Thyroid gland (tissue), 4 donors: ENCODE data around the gene FLT4.

Experiments used
- CTCF ChIP-seq, 6 experiments: fragments of 200-600 bp in 3 of 6; fragments of 450-650 bp in 3 of 6; sonication (generic) in 3 of 6; IDR thresholded peaks; one replicate each; pipeline ENCODE4 v1.5.1; 2016 to 2019; ENCODE audit warnings: antibody characterized with exemption in 6 of 6, mild to moderate bottlenecking in 2 of 6, inconsistent platforms in 1 of 6, moderate library complexity in 1 of 6
- POLR2A ChIP-seq, 2 donors: fragments of 450-650 bp; IDR thresholded peaks; one replicate each; pipeline ENCODE4 v1.6.1; 2017; ENCODE audit warnings: antibody characterized with exemption in 2 of 2, mild to moderate bottlenecking in 2 of 2, moderate library complexity in 1 of 2

DNA sequence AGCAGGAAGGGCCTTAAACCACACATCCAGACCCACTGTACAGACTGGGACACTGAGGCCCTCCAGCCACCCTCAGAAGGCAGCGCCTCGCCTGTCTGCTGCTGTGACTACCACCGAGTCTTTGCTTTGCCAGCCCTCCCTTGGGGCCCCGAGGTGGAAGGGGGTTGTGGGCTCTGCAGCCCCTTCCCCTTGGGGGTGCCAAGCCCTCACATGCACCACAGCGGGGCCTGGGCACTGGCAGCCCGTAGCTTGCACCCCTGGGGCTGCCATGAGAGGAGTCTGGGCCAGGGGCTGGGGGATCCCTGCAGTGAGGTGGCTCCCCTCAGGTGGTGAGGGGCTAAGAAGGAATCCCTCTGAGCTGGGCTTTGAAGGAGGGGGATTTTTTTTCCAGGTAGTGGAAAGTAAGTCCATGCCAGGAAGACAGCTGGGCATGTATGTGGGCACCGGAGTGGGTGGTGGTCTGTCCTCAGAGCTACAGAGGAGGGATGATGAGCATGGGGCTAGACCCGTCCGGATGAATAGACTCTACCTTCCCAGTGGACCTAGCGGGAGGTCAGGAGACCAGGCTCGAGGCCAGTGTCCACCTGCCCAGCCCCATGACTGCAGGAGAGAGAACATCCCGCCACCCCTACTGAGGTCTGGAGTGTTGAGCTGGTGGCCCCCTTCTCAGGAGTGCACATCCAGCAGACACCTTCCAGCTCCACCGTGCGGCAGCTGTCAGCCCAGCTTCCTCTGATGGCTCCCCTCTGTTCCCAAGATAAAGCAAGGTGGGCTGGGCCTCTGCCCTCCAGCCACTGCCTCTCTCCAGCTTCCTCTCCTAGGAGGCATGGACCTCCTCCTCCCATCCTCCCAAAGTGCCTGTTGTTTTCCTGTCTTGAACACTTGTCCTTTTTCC lies 15.9 kb downstream of the FLT4 start:
- TF ChIP-seq CTCF (IDR thresholded peaks at IDR 0.05) (no peak), POLR2A (IDR thresholded peaks at IDR 0.05) (no peak)
